ENCODE results near the gene CCDC188.

CCDC188 gene

DNA sequence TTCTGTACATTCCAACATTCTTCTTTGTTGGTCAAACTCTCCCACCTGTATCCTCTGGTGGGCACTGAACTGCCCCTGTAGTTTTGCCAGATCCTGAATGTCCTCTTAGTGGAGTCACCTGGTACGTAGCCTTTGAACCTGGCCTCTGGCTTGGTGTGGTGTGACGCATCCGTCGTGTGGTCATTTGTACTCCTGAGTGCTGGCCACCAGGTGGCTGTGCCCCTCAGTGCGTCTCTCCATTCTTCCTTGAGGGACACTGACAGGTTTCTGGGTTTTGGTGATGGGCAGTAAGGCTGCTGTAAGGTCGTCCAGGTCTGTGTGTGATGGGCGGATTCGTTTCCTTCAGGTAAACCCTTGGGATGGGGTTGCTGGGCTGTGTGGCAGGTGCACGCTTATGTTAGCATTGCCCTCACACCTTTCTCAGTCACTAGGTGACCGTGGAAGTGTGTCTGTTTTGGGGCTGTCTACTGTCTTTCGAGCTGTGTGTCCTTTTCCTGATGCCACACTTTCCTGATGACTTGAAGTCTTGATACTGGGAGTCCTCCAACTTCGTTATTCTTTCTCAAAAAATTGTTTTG, 48.6 kb downstream of the CCDC188 start:
- no peak for DNase-seq

DNA sequence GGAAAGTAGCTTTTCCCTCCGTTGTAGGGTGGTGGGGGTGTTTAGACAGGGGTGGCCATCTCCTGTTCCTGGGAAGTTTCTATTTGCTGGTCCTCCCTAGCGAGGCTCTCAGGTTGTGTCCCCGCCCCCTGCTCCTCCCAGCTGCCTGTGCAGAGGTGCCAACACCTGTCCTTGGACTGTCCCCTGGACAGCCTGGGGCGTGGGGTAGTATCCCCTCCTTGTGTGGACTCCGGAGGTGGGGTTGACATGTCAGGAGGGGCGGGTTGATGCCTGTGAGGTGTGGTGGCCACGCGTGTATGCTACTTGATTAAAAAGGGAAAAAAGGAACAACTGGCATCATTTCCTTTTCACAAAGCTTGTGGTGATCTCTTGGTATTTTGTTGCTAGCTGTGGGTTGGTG, 49.2 kb downstream of the CCDC188 start:
- no peak for DNase-seq

GRCh38 chr22:20099099-20099711, 51.6 kb downstream of the CCDC188 start:
- no peak for DNase-seq
